ENCODE results near the gene PHF24. TPM values are rescaled to one million over a fixed set of nuclear protein-coding genes. Genes with fewer than 3 reads are reported as not detected.

The PHF24 gene
- total and polyA plus RNA-seq, 2 donors from 2014 or later, result 0.09 to 0.98 TPM

- Histone ChIP-seq H3K4me1 (ENCODE audit: control insufficient read depth in 2 of 3, insufficient read depth in 2 of 3, low read depth in 1 of 3, low read length in 3 of 3) (no peaks in the 10 kb centered on the region), H3K27ac (ENCODE audit: low read depth in 2 of 2, low read length in 2 of 2) (no peak overlapping the region), H3K9ac (ENCODE audit: low read length in 3 of 3) (no peak overlapping the region), H3K36me3 (ENCODE audit: control insufficient read depth in 2 of 3, insufficient read depth in 3 of 3, low read length in 3 of 3) (no peaks in the 10 kb centered on the region), H3K9me3 (ENCODE audit: control insufficient read depth in 2 of 3, insufficient read depth in 1 of 3, low read length in 3 of 3) (no peaks in the 10 kb centered on the region), H3K27me3 (ENCODE audit: control insufficient read depth, insufficient read depth, low read length) (no peaks in the 10 kb centered on the region), H3K4me3 (ENCODE audit: low read length in 3 of 3) (no peak overlapping the region)
- DNase-seq (no peak), FAIRE-seq (no peak)
- intact Hi-C loops (cut with DNase I), result no loop called here
- TF ChIP-seq CTCF (IDR thresholded peaks at IDR 0.05; ENCODE audit: borderline replicate concordance, extremely low read depth, insufficient read depth), result no peak
Measured at GRCh38 chr9:35029241-35029640, 71.2 kb downstream of the PHF24 start.

- Histone ChIP-seq H3K27ac (ENCODE audit: low read depth in 2 of 2, low read length in 2 of 2) (no peak overlapping the region), H3K4me3 (ENCODE audit: low read length in 3 of 3) (no peak overlapping the region), H3K4me1 (ENCODE audit: control insufficient read depth in 2 of 3, insufficient read depth in 2 of 3, low read depth in 1 of 3, low read length in 3 of 3) (no peaks in the 10 kb centered on the region), H3K36me3 (ENCODE audit: control insufficient read depth in 2 of 3, insufficient read depth in 3 of 3, low read length in 3 of 3) (no peaks in the 10 kb centered on the region), H3K9me3 (ENCODE audit: control insufficient read depth in 2 of 3, insufficient read depth in 1 of 3, low read length in 3 of 3) (no peaks in the 10 kb centered on the region), H3K9ac (ENCODE audit: low read length in 3 of 3) (no peak overlapping the region), H3K27me3 (ENCODE audit: control insufficient read depth, insufficient read depth, low read length) (no peaks in the 10 kb centered on the region)
- FAIRE-seq, result no peak
- DNase-seq, result no peak
- intact Hi-C loops (cut with DNase I), result no loop called here
- no peak for TF ChIP-seq CTCF (IDR thresholded peaks at IDR 0.05; ENCODE audit: borderline replicate concordance, extremely low read depth, insufficient read depth)
Measured at GRCh38 chr9:35029852-35030251, 71.8 kb downstream of the PHF24 start.

Other genes starting within 250 kb of the PHF24 start
- gene CCL21, start 248.1 kb upstream of the PHF24 start, total RNA-seq, result 92.8 TPM
- gene CCL21, start 248.1 kb upstream of the PHF24 start, polyA plus RNA-seq (ENCODE audit: insufficient read depth, low read depth, low replicate concordance), result 42.8 TPM
- 10.6 TPM for gene DNAJB5, start 31.5 kb downstream of the PHF24 start, total RNA-seq
- 9.7 TPM for gene DNAJB5, start 31.5 kb downstream of the PHF24 start, polyA plus RNA-seq (ENCODE audit: insufficient read depth, low read depth, low replicate concordance)
- gene VCP, start 114.3 kb downstream of the PHF24 start, total RNA-seq, result 167 TPM
- gene VCP, start 114.3 kb downstream of the PHF24 start, polyA plus RNA-seq (ENCODE audit: insufficient read depth, low read depth, low replicate concordance), result 118 TPM
- 13.8 TPM for gene FANCG, start 121.7 kb downstream of the PHF24 start, total RNA-seq
- gene FANCG, start 121.7 kb downstream of the PHF24 start, polyA plus RNA-seq (ENCODE audit: insufficient read depth, low read depth, low replicate concordance), result 13.5 TPM
- gene PIGO, start 138.3 kb downstream of the PHF24 start, total RNA-seq, result 34.9 TPM
- gene PIGO, start 138.3 kb downstream of the PHF24 start, polyA plus RNA-seq (ENCODE audit: insufficient read depth, low read depth, low replicate concordance), result 28.1 TPM
- gene STOML2, start 144.8 kb downstream of the PHF24 start, total RNA-seq, result 81.9 TPM
- gene STOML2, start 144.8 kb downstream of the PHF24 start, polyA plus RNA-seq (ENCODE audit: insufficient read depth, low read depth, low replicate concordance), result 150 TPM
- 18.6 TPM for gene ATOSB, start 157.6 kb downstream of the PHF24 start, total RNA-seq
- 19.5 TPM for gene ATOSB, start 157.6 kb downstream of the PHF24 start, polyA plus RNA-seq (ENCODE audit: insufficient read depth, low read depth, low replicate concordance)
- gene UNC13B, start 203.7 kb downstream of the PHF24 start, total RNA-seq, result 43.6 TPM
- gene UNC13B, start 203.7 kb downstream of the PHF24 start, polyA plus RNA-seq (ENCODE audit: insufficient read depth, low read depth, low replicate concordance), result 20.8 TPM